GM21367 (cell line): ENCODE results near the gene CTNNB1.

Experiments
- ATAC-seq: cut with Tn5 transposase; IDR thresholded peaks from one replicate; pipeline ENCODE4 v1.9.1; 2021; ENCODE audit not compliant: unreplicated experiment

CTNNB1 gene

DNA sequence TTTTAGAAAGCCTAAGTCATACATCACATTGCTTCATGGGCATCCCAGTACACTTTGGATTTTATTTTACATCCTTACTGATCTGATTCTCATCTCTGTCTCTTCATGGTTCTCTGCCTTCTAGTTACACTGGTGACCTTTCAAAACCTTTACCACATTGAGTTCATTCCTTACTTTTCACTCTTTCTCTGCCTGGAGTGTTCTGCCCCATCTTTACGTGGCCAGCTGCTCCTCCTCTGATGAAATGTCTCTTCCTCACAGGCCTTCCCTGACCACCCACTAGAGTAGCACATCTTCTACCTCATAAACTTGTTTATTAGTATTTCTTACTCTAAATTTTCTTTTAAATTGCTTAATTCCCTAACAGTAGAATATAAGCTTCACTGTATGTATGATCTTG, 17.7 kb downstream of the CTNNB1 start:
- ATAC-seq: no peak

- no peak for ATAC-seq
Measured at GRCh38 chr3:41219424-41219823, 20.1 kb downstream of the CTNNB1 start.

GRCh38 chr3:41220906-41221677, 21.8 kb downstream of the CTNNB1 start:
- no peak for ATAC-seq

GRCh38 chr3:41222012-41222411, 22.7 kb downstream of the CTNNB1 start:
- no peak for ATAC-seq

DNA sequence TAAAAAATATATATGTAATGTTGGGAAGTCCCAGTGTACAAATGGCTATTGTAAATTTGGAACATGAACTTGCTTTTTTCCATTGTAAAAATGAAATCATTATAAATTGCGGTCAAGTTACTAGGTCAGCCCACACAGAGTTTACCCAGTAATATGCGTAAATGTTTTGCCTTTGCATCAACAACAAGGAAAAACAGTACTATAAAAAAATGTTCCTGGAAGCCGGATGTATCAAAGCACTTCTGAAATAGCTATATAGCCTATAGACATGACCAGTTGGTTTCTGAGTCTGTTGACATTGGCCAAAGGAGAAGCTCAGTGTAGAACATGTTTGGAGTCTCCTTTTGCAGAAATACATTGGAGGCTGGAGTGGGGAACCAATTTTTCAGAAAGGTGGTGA, 23.2 kb downstream of the CTNNB1 start:
- ATAC-seq: no peak

DNA sequence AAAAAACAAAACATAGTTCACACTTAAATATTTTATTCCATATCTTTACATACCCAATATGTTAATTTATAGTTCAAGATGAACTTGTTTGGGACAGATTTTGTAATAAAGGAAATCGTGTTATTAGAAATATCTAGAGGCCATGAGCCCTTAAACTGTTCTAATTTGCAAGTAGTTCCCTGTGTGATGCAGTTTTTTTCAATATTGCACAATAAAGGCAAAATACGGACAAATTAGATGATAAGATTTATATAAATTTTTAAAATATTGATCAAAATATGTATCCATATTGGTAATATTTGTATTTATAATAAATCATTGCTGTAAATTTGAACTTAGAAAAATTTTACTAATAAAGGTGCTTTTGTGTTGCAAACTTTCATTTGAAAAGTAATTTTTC, 23.8 kb downstream of the CTNNB1 start:
- ATAC-seq: no peak

GRCh38 chr3:41223691-41224090, 24.4 kb downstream of the CTNNB1 start:
- no peak for ATAC-seq

GRCh38 chr3:41224120-41224806, 25.0 kb downstream of the CTNNB1 start:
- no peak for ATAC-seq

- ATAC-seq: no peak
Measured at GRCh38 chr3:41234823-41235721, 35.8 kb downstream of the CTNNB1 start.

GRCh38 chr3:41236228-41236627, 36.9 kb downstream of the CTNNB1 start:
- no peak for ATAC-seq

GRCh38 chr3:41237907-41238306, 38.6 kb downstream of the CTNNB1 start:
- ATAC-seq: no peak

DNA sequence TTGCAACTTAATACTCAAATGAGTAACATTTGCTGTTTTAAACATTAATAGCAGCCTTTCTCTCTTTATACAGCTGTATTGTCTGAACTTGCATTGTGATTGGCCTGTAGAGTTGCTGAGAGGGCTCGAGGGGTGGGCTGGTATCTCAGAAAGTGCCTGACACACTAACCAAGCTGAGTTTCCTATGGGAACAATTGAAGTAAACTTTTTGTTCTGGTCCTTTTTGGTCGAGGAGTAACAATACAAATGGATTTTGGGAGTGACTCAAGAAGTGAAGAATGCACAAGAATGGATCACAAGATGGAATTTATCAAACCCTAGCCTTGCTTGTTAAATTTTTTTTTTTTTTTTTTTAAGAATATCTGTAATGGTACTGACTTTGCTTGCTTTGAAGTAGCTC, 40.3 kb downstream of the CTNNB1 start:
- ATAC-seq: no peak

GRCh38 chr3:41241161-41241560, 41.9 kb downstream of the CTNNB1 start:
- ATAC-seq: no peak

DNA sequence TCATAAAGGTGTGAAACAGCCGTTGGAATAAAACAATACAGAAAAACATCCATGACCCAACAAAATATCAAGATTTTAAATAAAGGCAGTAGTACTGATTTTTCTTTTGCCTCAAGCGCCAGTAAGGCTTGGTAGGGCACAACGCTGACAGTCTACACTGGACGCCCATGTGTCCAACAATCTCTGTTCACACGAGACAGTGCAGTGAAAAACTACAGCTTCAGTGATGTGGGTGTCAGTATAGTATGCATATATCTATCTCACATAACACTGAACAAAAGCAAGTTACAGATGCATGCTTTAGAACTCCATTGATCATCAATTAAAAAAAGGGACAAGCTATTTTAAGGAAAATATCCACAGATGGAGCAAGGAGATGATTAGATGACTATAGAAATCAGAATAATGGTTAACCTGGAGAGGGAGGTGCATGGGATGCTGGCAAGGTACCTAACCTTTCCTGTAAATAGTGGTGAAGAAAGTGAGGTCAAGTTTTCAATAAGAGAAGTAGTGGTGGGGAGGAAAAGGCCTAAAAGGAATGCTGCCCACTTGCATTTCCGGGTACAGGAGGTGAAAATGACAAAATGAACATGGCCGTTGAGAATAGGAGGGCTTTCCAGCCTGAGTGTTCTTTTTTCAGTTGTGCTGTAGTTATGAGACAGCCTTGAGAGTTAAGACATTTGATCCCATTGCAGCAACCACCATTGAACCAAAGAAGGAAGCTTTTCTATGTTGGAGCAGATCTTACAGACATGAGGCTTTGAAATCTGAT, 42.7 kb downstream of the CTNNB1 start:
- no peak for ATAC-seq

- no peak for ATAC-seq
Measured at GRCh38 chr3:41243183-41243582, 43.9 kb downstream of the CTNNB1 start.

DNA sequence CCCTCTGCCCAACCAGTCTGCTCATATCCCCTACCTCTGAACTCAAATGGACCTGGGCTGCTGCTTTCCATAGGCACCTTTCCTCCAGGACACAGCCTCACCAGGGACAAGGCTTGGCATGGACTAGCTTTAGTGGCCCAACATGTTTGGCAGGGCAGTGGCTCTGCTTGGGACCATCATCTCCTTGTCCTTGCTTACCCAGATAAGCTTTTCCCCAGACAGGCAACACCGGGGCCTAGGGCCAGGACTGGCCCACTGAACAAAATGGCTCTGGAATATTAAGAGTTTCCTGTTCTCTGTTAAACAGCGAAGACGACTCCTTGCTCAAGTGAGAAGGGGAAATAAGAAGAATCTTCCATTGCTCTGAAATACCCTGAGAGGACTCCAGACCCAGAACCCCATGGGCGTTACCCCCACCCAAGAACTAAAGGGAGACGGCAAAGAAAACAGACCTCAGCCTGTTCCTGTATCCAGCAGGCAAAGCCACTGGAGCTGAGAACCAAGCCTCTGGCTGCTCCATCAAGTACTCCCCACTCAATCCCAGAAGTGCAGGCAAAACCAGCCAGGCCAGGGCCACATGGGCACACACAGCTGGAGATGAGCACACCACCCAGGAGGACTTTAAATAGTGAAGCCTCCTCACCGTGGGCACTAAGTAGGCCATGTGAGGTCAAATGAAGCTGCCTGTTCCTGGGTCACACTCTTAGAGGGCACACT, 45.5 kb downstream of the CTNNB1 start:
- ATAC-seq: no peak

- ATAC-seq: no peak
Measured at GRCh38 chr3:41247055-41248004, 48.0 kb downstream of the CTNNB1 start.

- ATAC-seq: no peak
Measured at GRCh38 chr3:41248525-41248924, 49.2 kb downstream of the CTNNB1 start.

DNA sequence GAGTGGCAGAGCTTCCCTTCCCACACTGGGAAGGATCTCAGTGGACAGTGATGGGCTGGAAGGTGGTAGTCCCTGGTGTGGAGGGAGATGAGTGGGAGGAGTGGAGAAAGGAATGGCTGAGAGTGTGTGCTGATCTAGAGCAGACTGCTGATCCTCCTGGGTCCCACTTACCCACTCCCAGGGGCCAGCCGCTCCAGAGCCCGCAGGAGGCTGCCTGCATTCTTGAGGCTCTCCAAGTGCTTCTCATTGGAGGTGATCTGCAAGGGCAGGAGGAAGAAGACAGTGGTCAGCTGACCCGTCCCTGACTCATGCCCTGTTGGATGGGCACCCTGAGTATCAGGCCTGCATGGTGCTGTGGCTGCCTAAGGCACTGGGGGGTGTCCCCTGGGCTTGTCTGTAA, 50.0 kb downstream of the CTNNB1 start:
- no peak for ATAC-seq
